HFFc6 (cell line): ENCODE results near the gene RASGRF2. TPM values are rescaled to one million over a fixed set of nuclear protein-coding genes. Genes with fewer than 3 reads are reported as not detected.

Experiments used
- DNase-seq: peaks from one replicate; pipeline ENCODE4 v3.0.0-alpha.2; 2018
- H3K27ac Mint-ChIP-seq: 2 replicates; pipeline ENCODE4 v1.8.0; 2020; ENCODE audit warnings: mild to moderate bottlenecking, mixed read lengths
- H3K27me3 Mint-ChIP-seq: 2 replicates; pipeline ENCODE4 v1.8.0; 2021; ENCODE audit warnings: mild to moderate bottlenecking, moderate library complexity, mixed read lengths; ENCODE audit not compliant: insufficient read depth
- H3K36me3 Mint-ChIP-seq: 2 replicates; pipeline ENCODE4 v1.8.0; 2021; ENCODE audit warnings: low read depth, mixed read lengths
- H3K4me1 Mint-ChIP-seq: 2 replicates; pipeline ENCODE4 v1.8.0; 2020; ENCODE audit warnings: low read depth, mixed read lengths
- H3K4me3 Mint-ChIP-seq: 2 replicates; pipeline ENCODE4 v1.8.0; 2020; ENCODE audit warnings: mild to moderate bottlenecking, moderate library complexity, mixed read lengths
- H3K9me3 Mint-ChIP-seq: 2 replicates; pipeline ENCODE4 v1.8.0; 2020; ENCODE audit warnings: mild to moderate bottlenecking, mixed read lengths
- total RNA-seq, 6 experiments: library from RNA; stranded (reverse); fragmentation: NEBNext Ultra II Directional; extraction: Animal tissue kit (Norgen Biotek cat#: 25700); gene quantifications; 2 replicates in 1 of 6; 3 replicates in 5 of 6; pipeline ENCODE4 v1.2.3, GENCODE V29; 2021
- TF ChIP-seq, protein P1 (sequence below): fragments of 200-600 bp; sonication (generic); IDR thresholded peaks from 2 replicates; pipeline ENCODE4 v1.5.0; 2021; ENCODE audit warnings: antibody characterized with exemption, mild to moderate bottlenecking

RASGRF2 gene
- total RNA-seq, 6 experiments from 2014 or later = 0.21 to 0.97 (median 0.69) TPM

- no peak for DNase-seq
- Mint-ChIP-seq H3K36me3 (no peaks in the 10 kb centered on the region), H3K9me3 (no peaks in the 10 kb centered on the region), H3K27ac (no peak overlapping the region), H3K4me3 (no peak overlapping the region), H3K4me1 (no peaks in the 10 kb centered on the region), H3K27me3 (peaks cover 14% of the 10 kb centered on the region)
- TF ChIP-seq, protein P1, sequence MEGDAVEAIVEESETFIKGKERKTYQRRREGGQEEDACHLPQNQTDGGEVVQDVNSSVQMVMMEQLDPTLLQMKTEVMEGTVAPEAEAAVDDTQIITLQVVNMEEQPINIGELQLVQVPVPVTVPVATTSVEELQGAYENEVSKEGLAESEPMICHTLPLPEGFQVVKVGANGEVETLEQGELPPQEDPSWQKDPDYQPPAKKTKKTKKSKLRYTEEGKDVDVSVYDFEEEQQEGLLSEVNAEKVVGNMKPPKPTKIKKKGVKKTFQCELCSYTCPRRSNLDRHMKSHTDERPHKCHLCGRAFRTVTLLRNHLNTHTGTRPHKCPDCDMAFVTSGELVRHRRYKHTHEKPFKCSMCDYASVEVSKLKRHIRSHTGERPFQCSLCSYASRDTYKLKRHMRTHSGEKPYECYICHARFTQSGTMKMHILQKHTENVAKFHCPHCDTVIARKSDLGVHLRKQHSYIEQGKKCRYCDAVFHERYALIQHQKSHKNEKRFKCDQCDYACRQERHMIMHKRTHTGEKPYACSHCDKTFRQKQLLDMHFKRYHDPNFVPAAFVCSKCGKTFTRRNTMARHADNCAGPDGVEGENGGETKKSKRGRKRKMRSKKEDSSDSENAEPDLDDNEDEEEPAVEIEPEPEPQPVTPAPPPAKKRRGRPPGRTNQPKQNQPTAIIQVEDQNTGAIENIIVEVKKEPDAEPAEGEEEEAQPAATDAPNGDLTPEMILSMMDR = no peak
These were observed 28.3 kb downstream of the RASGRF2 start for GRCh38 chr5:80988419-80988935.

DNA sequence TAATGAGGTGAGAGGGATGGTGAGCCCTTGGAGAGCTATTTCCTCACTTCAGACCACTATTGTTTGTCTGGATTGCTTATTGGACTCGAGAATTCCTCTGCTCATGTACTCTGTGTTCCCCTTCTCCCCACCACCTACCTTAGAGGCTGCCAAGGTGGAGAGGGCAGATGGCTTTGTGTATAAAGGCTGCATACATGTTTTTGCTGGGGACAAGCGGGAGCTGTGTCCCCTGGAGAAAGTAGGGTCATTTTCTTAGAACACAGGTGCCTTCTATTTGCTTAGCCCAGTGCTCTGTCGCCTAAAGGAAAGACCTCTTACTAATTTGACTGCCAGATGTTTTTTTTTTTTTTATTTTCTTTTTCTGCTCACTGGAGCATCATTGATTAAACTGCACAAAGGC is 29.7 kb downstream of the RASGRF2 start:
- no peaks in the 10 kb centered on the region for H3K9me3 Mint-ChIP-seq
- no peaks in the 10 kb centered on the region for H3K4me1 Mint-ChIP-seq
- H3K27me3 Mint-ChIP-seq = peaks cover 14% of the 10 kb centered on the region
- no peak overlapping the region for H3K4me3 Mint-ChIP-seq
- DNase-seq = no peak
- no peak overlapping the region for H3K27ac Mint-ChIP-seq
- no peaks in the 10 kb centered on the region for H3K36me3 Mint-ChIP-seq
- TF ChIP-seq, protein P1 = no peak

DNA sequence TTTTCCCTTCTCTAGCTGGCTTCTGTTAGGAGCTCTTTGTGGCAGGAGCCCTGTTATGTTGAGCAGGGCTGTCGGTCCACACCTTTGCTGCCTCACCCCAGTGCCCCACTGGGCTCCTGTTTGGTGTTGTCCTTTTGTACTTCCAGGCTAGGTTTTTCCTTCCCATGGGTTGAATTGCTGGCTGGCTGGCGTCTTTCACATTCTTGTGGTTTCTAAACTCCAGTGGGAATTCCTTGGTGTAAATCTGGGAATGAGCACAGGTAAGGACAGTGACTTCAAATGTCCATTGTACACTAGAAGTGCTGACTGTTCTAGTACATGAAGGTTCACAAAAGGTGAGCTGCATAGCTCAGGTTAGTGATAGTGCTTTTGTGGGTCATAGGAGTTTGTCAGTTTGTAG is 30.4 kb downstream of the RASGRF2 start:
- no peaks in the 10 kb centered on the region for H3K4me1 Mint-ChIP-seq
- H3K27ac Mint-ChIP-seq = no peak overlapping the region
- no peak for DNase-seq
- no peaks in the 10 kb centered on the region for H3K9me3 Mint-ChIP-seq
- H3K27me3 Mint-ChIP-seq = peaks cover 14% of the 10 kb centered on the region
- TF ChIP-seq, protein P1 = no peak
- H3K4me3 Mint-ChIP-seq = no peak overlapping the region
- H3K36me3 Mint-ChIP-seq = no peaks in the 10 kb centered on the region

GRCh38 chr5:80990971-80991370 is 30.8 kb downstream of the RASGRF2 start:
- no peak overlapping the region for H3K27ac Mint-ChIP-seq
- H3K27me3 Mint-ChIP-seq = peaks cover 14% of the 10 kb centered on the region
- H3K4me1 Mint-ChIP-seq = no peaks in the 10 kb centered on the region
- H3K36me3 Mint-ChIP-seq = no peaks in the 10 kb centered on the region
- no peak overlapping the region for H3K4me3 Mint-ChIP-seq
- no peak for DNase-seq
- TF ChIP-seq, protein P1 = no peak
- H3K9me3 Mint-ChIP-seq = no peaks in the 10 kb centered on the region

DNA sequence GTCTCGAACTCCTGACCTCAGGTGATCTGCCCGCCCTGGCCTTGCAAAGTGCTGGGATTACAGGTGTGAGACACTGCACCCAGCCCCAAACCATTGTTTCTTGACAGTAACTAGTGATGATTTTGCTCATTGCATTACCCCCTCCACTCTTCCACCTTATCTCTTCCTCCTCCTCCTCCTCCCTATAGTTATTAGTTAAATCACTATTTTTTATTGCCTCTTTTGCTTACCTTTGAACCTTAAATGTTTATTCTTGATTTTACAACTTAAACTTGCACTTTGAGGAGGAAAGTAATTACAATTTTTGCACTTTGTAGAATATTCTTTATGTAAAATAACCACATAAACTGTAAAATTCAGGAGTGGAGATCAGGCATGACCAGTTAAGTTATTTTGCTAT is 35.7 kb downstream of the RASGRF2 start:
- no peak for DNase-seq
- H3K9me3 Mint-ChIP-seq = no peaks in the 10 kb centered on the region
- TF ChIP-seq, protein P1 = no peak

DNA sequence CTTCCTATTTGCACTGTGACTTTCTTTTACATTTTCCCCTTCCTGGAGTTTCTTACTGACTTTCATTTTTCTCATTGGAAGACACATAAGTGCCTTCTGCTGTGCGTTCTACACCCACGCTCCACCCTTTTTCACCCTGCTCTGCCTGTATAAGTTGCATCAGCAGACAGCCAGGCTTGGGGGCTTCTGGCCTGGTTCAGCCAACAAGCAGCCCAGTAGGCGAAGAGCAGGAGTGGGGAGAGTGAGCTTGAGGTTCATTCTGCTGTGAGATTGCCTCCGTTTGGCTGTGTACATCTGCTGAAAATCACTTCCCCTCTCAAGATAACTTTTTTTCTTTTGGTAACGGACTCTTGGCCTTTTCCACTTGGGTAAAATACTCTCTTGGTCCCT is 38.4 kb downstream of the RASGRF2 start:
- Mint-ChIP-seq H3K27ac (no peak overlapping the region), H3K36me3 (no peaks in the 10 kb centered on the region), H3K4me3 (peak overlapping the region; percentile 13; the same call in 1 of the 2 replicates), H3K4me1 (no peaks in the 10 kb centered on the region), H3K9me3 (no peaks in the 10 kb centered on the region), H3K27me3 (peaks cover 4% of the 10 kb centered on the region)
- TF ChIP-seq, protein P1 = no peak
- no peak for DNase-seq

More for the DNA sequence above, 35.7 kb downstream of the RASGRF2 start:
- Mint-ChIP-seq H3K4me1 (no peaks in the 10 kb centered on the region), H3K36me3 (no peaks in the 10 kb centered on the region), H3K27me3 (peaks cover 10% of the 10 kb centered on the region), H3K27ac (no peak overlapping the region), H3K4me3 (no peak overlapping the region)
